Astrocyte (in vitro differentiated cells and primary cell): ENCODE measurements around the gene PAM.

Experiments used
- CTCF ChIP-seq: IDR thresholded peaks from 2 replicates; pipeline ENCODE4 v1.5.1; 2011; ENCODE audit warnings: low read depth, mild to moderate bottlenecking, inconsistent platforms, low read length, moderate library complexity; ENCODE audit not compliant: insufficient read depth
- EZH2 ChIP-seq: IDR thresholded peaks from 2 replicates; pipeline ENCODE4 v1.6.1; 2012; ENCODE audit warnings: mild to moderate bottlenecking, low read length, inconsistent platforms; ENCODE audit not compliant: insufficient read depth

- TF ChIP-seq CTCF = no peak
- no peak for TF ChIP-seq EZH2
Observed at GRCh38 chr5:102857076-102857818, 102.1 kb downstream of the PAM start.
